Endothelial cell of umbilical vein (primary cell): ENCODE measurements around the gene MCM3. TPM values are rescaled to one million over a fixed set of nuclear protein-coding genes. Genes with fewer than 3 reads are reported as not detected.
A peak's percentile ranks its signal among the peaks of the same experiment; 100 is the strongest.

Source experiments
- Bru-seq: library from RNA; stranded (reverse); fragments of 400-500 nt; gene quantifications from one replicate; lab custom pipeline; 2021; lab: Mats Ljungman, UMichigan
- BruChase-seq, 2 experiments: library from RNA; stranded (reverse); fragments of 400-500 nt; gene quantifications; one replicate each; lab custom pipeline; 2021; lab: Mats Ljungman, UMichigan
- BruUV-seq: library from RNA; stranded (reverse); fragments of 400-500 nt; replicated peaks from 2 replicates; lab custom pipeline; 2021; lab: Mats Ljungman, UMichigan
- CTCF ChIA-PET: fragments of 300-600, 350-600 bp; sonication (Branson Sonifier 250); formaldehyde crosslinking; loops from one replicate; lab custom pipeline; 2021; ENCODE audit warnings: antibody characterized with exemption, inconsistent platforms; lab: Charles Lee
- POLR2A ChIA-PET: fragments of 300-600, 350-600 bp; sonication (Branson Sonifier 250); formaldehyde crosslinking; loops from one replicate; lab custom pipeline; 2021; ENCODE audit warnings: antibody characterized with exemption, inconsistent platforms; lab: Charles Lee
- DNase-seq: peaks from one replicate; pipeline ENCODE4 v3.0.0-alpha.2; 2011; ENCODE audit warnings: low read depth, low spot score
- FAIRE-seq: peaks from 2 replicates; lab custom pipeline; 2011; peaks lifted over from hg19 to GRCh38; lab: Jason Lieb, UNC
- H2AFZ ChIP-seq: 2 replicates; pipeline ENCODE4 v1.6.0; 2012; ENCODE audit warnings: low read depth, low read length, control low read depth, inconsistent platforms
- H3K27ac ChIP-seq: 2 replicates; pipeline ENCODE4 v1.5.1; 2011; ENCODE audit warnings: low read depth, mild to moderate bottlenecking, control low read depth, low read length, moderate library complexity; ENCODE audit not compliant: insufficient read depth
- H3K27me3 ChIP-seq, 2 experiments: 2 replicates each; pipeline versions ENCODE4 v1.6.0 to v1.6.1; 2011; ENCODE audit warnings: low read length in 2 of 2, mixed read lengths in 1 of 2; ENCODE audit not compliant: control insufficient read depth in 2 of 2, insufficient read depth in 2 of 2
- H3K36me3 ChIP-seq, 2 experiments: 2 replicates in 1 of 2; 3 replicates in 1 of 2; pipeline ENCODE4 v1.5.1; 2011; ENCODE audit warnings: low read length in 2 of 2, mild to moderate bottlenecking in 1 of 2, moderate library complexity in 1 of 2; ENCODE audit not compliant: control insufficient read depth in 2 of 2, insufficient read depth in 2 of 2; ENCODE audit errors: extremely low read depth in 1 of 2
- H3K4me1 ChIP-seq: 3 replicates; pipeline ENCODE4 v1.5.1; 2011; ENCODE audit warnings: mild to moderate bottlenecking, low read length; ENCODE audit not compliant: control insufficient read depth, insufficient read depth; ENCODE audit errors: extremely low read depth
- H3K4me2 ChIP-seq: 2 replicates; pipeline ENCODE4 v1.6.1; 2011; ENCODE audit warnings: low read length, control low read depth, mixed read lengths; ENCODE audit not compliant: insufficient read depth
- H3K4me3 ChIP-seq, 3 experiments: fragments of 200-600 bp in 1 of 3; sonication (generic), shearing (Covaris generic) in 1 of 3; replicated peaks in 1 of 3; 2 replicates each; pipeline ENCODE4 v1.5.1; 2011 to 2016; ENCODE audit warnings: control low read depth in 3 of 3, low read length in 3 of 3, mild to moderate bottlenecking in 2 of 3, inconsistent platforms in 1 of 3, low read depth in 1 of 3, moderate library complexity in 1 of 3; ENCODE audit not compliant: insufficient read depth in 1 of 3
- H3K79me2 ChIP-seq: 2 replicates; pipeline ENCODE4 v1.6.0; 2012; ENCODE audit warnings: low read length, inconsistent platforms; ENCODE audit not compliant: control insufficient read depth, insufficient read depth
- H3K9ac ChIP-seq: replicated peaks from 2 replicates; pipeline ENCODE3; 2011; ENCODE audit warnings: low read length, control low read depth; ENCODE audit not compliant: insufficient read depth; ENCODE audit errors: extremely low read depth
- H3K9me1 ChIP-seq: replicated peaks from 3 replicates; pipeline ENCODE4 v1.6.0; 2011; ENCODE audit warnings: mild to moderate bottlenecking, low read length; ENCODE audit not compliant: control insufficient read depth, insufficient read depth; ENCODE audit errors: extremely low read depth
- H3K9me3 ChIP-seq: replicated peaks from 2 replicates; pipeline ENCODE4 v1.5.1; 2012; ENCODE audit warnings: low read length, inconsistent platforms; ENCODE audit not compliant: control insufficient read depth, insufficient read depth
- H4K20me1 ChIP-seq: replicated peaks from 2 replicates; pipeline ENCODE3; 2011; ENCODE audit warnings: mild to moderate bottlenecking, low read length; ENCODE audit not compliant: control insufficient read depth, insufficient read depth; ENCODE audit errors: extremely low read depth
- CTCF ChIP-seq, 2 donors: IDR thresholded peaks; 1 replicate in 1 of 2; 2 replicates in 1 of 2; pipeline ENCODE4 v1.5.1; 2011; ENCODE audit warnings: low read length in 2 of 2, mild to moderate bottlenecking in 2 of 2, moderate library complexity in 2 of 2, control low read depth in 1 of 2, inconsistent platforms in 1 of 2, low read depth in 1 of 2; ENCODE audit not compliant: insufficient read depth in 1 of 2; ENCODE audit errors: extremely low read depth in 1 of 2
- EZH2 ChIP-seq: IDR thresholded peaks from 2 replicates; pipeline ENCODE4 v1.6.1; 2012; ENCODE audit warnings: borderline replicate concordance, low read depth, mild to moderate bottlenecking, moderate library complexity, low read length, inconsistent platforms; ENCODE audit not compliant: severe bottlenecking
- FOS ChIP-seq: IDR thresholded peaks from 2 replicates; pipeline ENCODE4 v1.6.1; 2011; ENCODE audit warnings: mild to moderate bottlenecking, low read length, moderate library complexity, borderline replicate concordance; ENCODE audit not compliant: insufficient read depth
- GATA2 ChIP-seq: IDR thresholded peaks from 2 replicates; pipeline ENCODE4 v1.7.0; 2011; ENCODE audit warnings: low read depth, mild to moderate bottlenecking, moderate library complexity, mixed read lengths, low read length; ENCODE audit not compliant: insufficient read length, insufficient read depth
- JUN ChIP-seq: IDR thresholded peaks from 2 replicates; pipeline ENCODE4 v1.6.1; 2011; ENCODE audit warnings: borderline replicate concordance, low read depth; ENCODE audit not compliant: insufficient read length, insufficient read depth
- MAX ChIP-seq: IDR thresholded peaks from 2 replicates; pipeline ENCODE4 v1.6.1; 2011; ENCODE audit not compliant: insufficient read depth, insufficient read length
- MYC ChIP-seq: IDR thresholded peaks from one replicate; pipeline ENCODE4 v1.6.1; 2011; ENCODE audit warnings: mild to moderate bottlenecking, low read depth, low read length
- POLR2A ChIP-seq: IDR thresholded peaks from 2 replicates; pipeline ENCODE4 v1.6.1; 2012; ENCODE audit warnings: low read depth, mild to moderate bottlenecking, control low read depth, low read length
- POLR2AphosphoS5 ChIP-seq: IDR thresholded peaks from 2 replicates; pipeline ENCODE4 v1.6.1; 2012; ENCODE audit warnings: low read depth, mild to moderate bottlenecking, control low read depth, low read length, moderate library complexity; ENCODE audit not compliant: insufficient read depth
- dilution Hi-C: fragments of 300-500 bp; cut with MboI; formaldehyde crosslinking; loops from one replicate; pipeline ENCODE4 v1.15.0; 2019; ENCODE audit warnings: low sequenced_read_pairs; ENCODE audit not compliant: extremely low pct_ligation_motif_present
- intact Hi-C: fragments of 100-400 bp; cut with micrococcal nuclease; formaldehyde crosslinking; loops from one replicate; pipeline ENCODE4 v1.10.0; 2022
- long read RNA-seq: library from polyadenylated mRNA; stranded (forward); transcript quantifications from one replicate; pipeline ENCODE4 v2.0.0, GENCODE V29; 2021
- polyA minus RNA-seq, 3 experiments: library from RNA; depleted of rRNA, polyadenylated mRNA; stranded (reverse); fragments of >200 nt; gene quantifications; 1 replicate in 1 of 3; 2 replicates in 2 of 3; pipeline ENCODE4 v1.2.3, GENCODE V29; 2011
- polyA plus RNA-seq, 4 experiments: library from polyadenylated mRNA; depleted of rRNA in 3 of 4; stranded (reverse) in 3 of 4; unstranded in 1 of 4; fragments of >200 nt; gene quantifications; 2 replicates each; pipeline versions ENCODE4 v1.2.1 to v1.2.3, GENCODE V29; 2011 to 2012; ENCODE audit warnings: missing spikeins in 1 of 4
- total RNA-seq: library from RNA; stranded (reverse); gene quantifications from 2 replicates; pipeline ENCODE4 v1.2.3, GENCODE V29; 2021

Gene MCM3
- total RNA-seq, result 80.6 and 81.6 TPM in 2 replicates
- 50.3 and 57.2 TPM in 2 replicates for polyA plus RNA-seq
- polyA plus RNA-seq (2011; cell fraction: cytosol; rRNA removed), result 71.6 and 88.5 TPM in 2 replicates
- 107 and 153 TPM in 2 replicates for polyA plus RNA-seq (2011; cell fraction: nucleus; rRNA removed)
- 35.7 and 56.3 TPM in 2 replicates for polyA plus RNA-seq (2012)
- 99.5 and 110 TPM in 2 replicates for polyA minus RNA-seq
- 113 TPM for polyA minus RNA-seq (2011; cell fraction: cytosol; rRNA and poly(A)+ RNA removed)
- polyA minus RNA-seq (2011; cell fraction: nucleus; rRNA and poly(A)+ RNA removed), result 37.7 and 72.2 TPM in 2 replicates
- Bru-seq, nascent RNA, result percentile 91 among the genes with signal in this experiment
- percentile 90 among the genes with signal in this experiment for BruChase-seq, experiment 1, labeled RNA remaining after a 6-hour chase
- BruChase-seq, experiment 2, labeled RNA remaining after a 2-hour chase, result percentile 85 among the genes with signal in this experiment
- long read RNA-seq, transcript MCM3-201 (17 exons, 3,083 nt), result major isoform, 266 of 363 reads
- long read RNA-seq, partial matches to known transcripts, result 42 of 363 reads
- long read RNA-seq, other reads (novel, unspliced or antisense), result 55 of 363 reads

GRCh38 chr6:52284460-52285176 is at the start of gene MCM3:
Gene MCM3 (minus strand): TSS chr6:52284742. CDS start chr6:52284674, 68 bp downstream.
- POLR2A ChIA-PET, result interaction anchor here (0.8 kb wide), 1 partner anchor 79 kb away, joined by 3 read pairs; no protein-coding TSS in a partner anchor
- Histone ChIP-seq H3K4me3 (peak within 1 kb of the TSS; percentile 59 to 92 (median 71)), H3K27ac (peak within 1 kb of the TSS; percentile 51), H3K4me1 (peaks cover 15% of the 10 kb centered on the region), H3K9me1 (no peaks in the 10 kb centered on the region), H3K4me2 (peak within 1 kb of the TSS; percentile 96), H3K9ac (peak within 1 kb of the TSS; percentile 84), H3K9me3 (no peaks in the 10 kb centered on the region), H3K27me3 (no peaks in the 10 kb centered on the region), H4K20me1 (no peaks in the 10 kb centered on the region), H3K79me2 (peaks cover 33% of the 10 kb centered on the region), H2AFZ (peak within 1 kb of the TSS; percentile 93), H3K36me3 (peaks cover 0 to 13% of the 10 kb centered on the region in 2 experiments)
- intact Hi-C loops, result loop anchor here (1.0 to 10.0 kb wide), 6 partner anchors 12 to 380 kb away; partner anchors contain the start of genes PAQR8 and TRAM2
- dilution Hi-C loops, result loop anchor here (25.0 kb wide), 1 partner anchor 103 kb away; no protein-coding TSS in a partner anchor
- TF ChIP-seq MAX (peak; percentile 3), MYC (no peak), GATA2 (no peak), POLR2AphosphoS5 (peak; percentile 61), CTCF (IDR thresholded peaks at IDR 0.05; ENCODE audit: extremely low read depth in 1 of 2, insufficient read depth in 1 of 2, low read depth in 1 of 2, low read length in 2 of 2) (no peak), JUN (no peak), EZH2 (no peak), POLR2A (peak; percentile 47), FOS (no peak)
- CTCF ChIA-PET, result interaction anchor here (0.7 to 8.3 kb wide), 17 partner anchors 9 to 380 kb away, joined by 3 to 104 read pairs (median 8); partner anchors contain the start of gene PAQR8
- peak; percentile 100 for DNase-seq
- TSS peak; percentile 45 for BruUV-seq
- peak; percentile 100 for FAIRE-seq
